BJ (cell line): Measurements from ENCODE around the gene CAMK2D. TPM values are rescaled to one million over a fixed set of nuclear protein-coding genes. Genes with fewer than 3 reads are reported as not detected.

Source experiments
- CTCF ChIA-PET: fragments of 350-600 bp; formaldehyde crosslinking; extraction: SDS; loops from one replicate; lab custom pipeline; 2021; ENCODE audit warnings: antibody characterized with exemption, inconsistent platforms; lab: Yijun Ruan, JAX
- POLR2A ChIA-PET: fragments of 300-600 bp; sonication (Branson Sonifier 250); formaldehyde crosslinking; extraction: SDS; loops from one replicate; lab custom pipeline; 2021; ENCODE audit warnings: antibody characterized with exemption; lab: Charles Lee
- DNase-seq: peaks from one replicate; pipeline ENCODE4 v3.0.0-alpha.2; 2011; ENCODE audit warnings: low read depth
- H3K27me3 ChIP-seq: 2 replicates; pipeline ENCODE4 v1.6.0; 2011; ENCODE audit warnings: low read length; ENCODE audit not compliant: control insufficient read depth, insufficient read depth
- H3K36me3 ChIP-seq: 2 replicates; pipeline ENCODE4 v1.5.1; 2011; ENCODE audit warnings: low read length; ENCODE audit not compliant: control insufficient read depth, insufficient read depth
- H3K4me3 ChIP-seq: 2 replicates; pipeline ENCODE4 v1.5.1; 2011; ENCODE audit warnings: low read depth, mild to moderate bottlenecking, control low read depth, low read length
- polyA plus RNA-seq: library from polyadenylated mRNA; depleted of rRNA; stranded (reverse); fragments of >200 nt; gene quantifications from 2 replicates; pipeline ENCODE4 v1.2.3, GENCODE V29; 2011
- TF ChIP-seq, protein P1 (sequence below): IDR thresholded peaks from 2 replicates; pipeline ENCODE4 v1.5.1; 2011; ENCODE audit warnings: low read depth, mild to moderate bottlenecking, control low read depth, inconsistent platforms, low read length, moderate library complexity; ENCODE audit not compliant: insufficient read depth

Gene CAMK2D
- polyA plus RNA-seq, 1 experiment, result 41.8 TPM

- DNase-seq, result peak; percentile 52
- H3K4me3 ChIP-seq, result no peak overlapping the region
- POLR2A ChIA-PET, result no interaction called here
- TF ChIP-seq, protein P1, sequence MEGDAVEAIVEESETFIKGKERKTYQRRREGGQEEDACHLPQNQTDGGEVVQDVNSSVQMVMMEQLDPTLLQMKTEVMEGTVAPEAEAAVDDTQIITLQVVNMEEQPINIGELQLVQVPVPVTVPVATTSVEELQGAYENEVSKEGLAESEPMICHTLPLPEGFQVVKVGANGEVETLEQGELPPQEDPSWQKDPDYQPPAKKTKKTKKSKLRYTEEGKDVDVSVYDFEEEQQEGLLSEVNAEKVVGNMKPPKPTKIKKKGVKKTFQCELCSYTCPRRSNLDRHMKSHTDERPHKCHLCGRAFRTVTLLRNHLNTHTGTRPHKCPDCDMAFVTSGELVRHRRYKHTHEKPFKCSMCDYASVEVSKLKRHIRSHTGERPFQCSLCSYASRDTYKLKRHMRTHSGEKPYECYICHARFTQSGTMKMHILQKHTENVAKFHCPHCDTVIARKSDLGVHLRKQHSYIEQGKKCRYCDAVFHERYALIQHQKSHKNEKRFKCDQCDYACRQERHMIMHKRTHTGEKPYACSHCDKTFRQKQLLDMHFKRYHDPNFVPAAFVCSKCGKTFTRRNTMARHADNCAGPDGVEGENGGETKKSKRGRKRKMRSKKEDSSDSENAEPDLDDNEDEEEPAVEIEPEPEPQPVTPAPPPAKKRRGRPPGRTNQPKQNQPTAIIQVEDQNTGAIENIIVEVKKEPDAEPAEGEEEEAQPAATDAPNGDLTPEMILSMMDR, result no peak
- CTCF ChIA-PET, result no interaction called here
- H3K27me3 ChIP-seq, result no peaks in the 10 kb centered on the region
- no peaks in the 10 kb centered on the region for H3K36me3 ChIP-seq
Observed at GRCh38 chr4:113436360-113436759, 325.2 kb downstream of the CAMK2D start.

- TF ChIP-seq, protein P1, result no peak
- H3K4me3 ChIP-seq, result no peak overlapping the region
- no peaks in the 10 kb centered on the region for H3K27me3 ChIP-seq
- POLR2A ChIA-PET, result no interaction called here
- peak; percentile 68 for DNase-seq
- CTCF ChIA-PET, result no interaction called here
- no peaks in the 10 kb centered on the region for H3K36me3 ChIP-seq
Observed at GRCh38 chr4:113435893-113436292, 325.6 kb downstream of the CAMK2D start.

- H3K27me3 ChIP-seq, result no peaks in the 10 kb centered on the region
- TF ChIP-seq, protein P1, result no peak
- no peak for DNase-seq
- POLR2A ChIA-PET, result no interaction called here
- no peak overlapping the region for H3K4me3 ChIP-seq
- CTCF ChIA-PET, result interaction anchor here (0.6 to 1.1 kb wide), 2 partner anchors 13 to 62 kb away, joined by 3 read pairs; no protein-coding TSS in a partner anchor
- no peaks in the 10 kb centered on the region for H3K36me3 ChIP-seq
Observed at GRCh38 chr4:113434247-113434587, 327.3 kb downstream of the CAMK2D start.

DNA sequence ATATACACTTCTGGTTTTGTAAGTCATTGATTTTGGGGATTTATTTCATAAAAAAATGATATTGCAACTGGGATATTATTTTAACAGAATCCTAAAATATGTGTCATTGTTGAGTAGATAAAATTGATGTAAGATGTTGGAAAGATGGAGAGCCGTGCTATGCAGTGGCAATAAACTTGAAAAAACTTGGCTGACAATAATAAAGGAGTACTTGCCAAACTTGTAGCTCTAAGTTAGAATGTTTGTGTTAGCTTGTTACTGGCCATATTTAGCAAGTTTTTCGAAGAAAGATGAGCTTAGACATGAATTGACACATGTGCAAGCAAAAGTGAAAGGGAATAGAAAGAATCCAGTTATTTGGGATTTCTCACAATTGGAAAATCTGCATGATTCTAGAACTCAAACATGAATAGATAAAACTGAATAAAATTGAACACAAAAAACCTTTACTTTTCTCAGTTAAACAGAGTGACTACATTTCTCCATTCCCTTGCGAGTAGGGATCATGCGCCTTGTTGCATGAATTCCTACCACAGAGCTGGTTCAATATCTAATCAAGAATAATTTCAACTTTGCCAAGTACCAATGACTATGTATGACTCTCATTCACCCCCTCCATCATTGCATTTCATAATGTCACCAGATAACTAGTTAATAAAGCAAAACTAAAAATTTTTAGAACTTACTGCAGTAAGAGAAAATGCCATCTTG lies 327.8 kb downstream of the CAMK2D start:
- H3K36me3 ChIP-seq, result no peaks in the 10 kb centered on the region
- TF ChIP-seq, protein P1, result no peak
- no peaks in the 10 kb centered on the region for H3K27me3 ChIP-seq
- H3K4me3 ChIP-seq, result no peak overlapping the region
- POLR2A ChIA-PET, result no interaction called here
- DNase-seq, result no peak
- CTCF ChIA-PET, result interaction anchor here (0.6 to 1.1 kb wide), 2 partner anchors 13 to 62 kb away, joined by 3 read pairs; no protein-coding TSS in a partner anchor

DNA sequence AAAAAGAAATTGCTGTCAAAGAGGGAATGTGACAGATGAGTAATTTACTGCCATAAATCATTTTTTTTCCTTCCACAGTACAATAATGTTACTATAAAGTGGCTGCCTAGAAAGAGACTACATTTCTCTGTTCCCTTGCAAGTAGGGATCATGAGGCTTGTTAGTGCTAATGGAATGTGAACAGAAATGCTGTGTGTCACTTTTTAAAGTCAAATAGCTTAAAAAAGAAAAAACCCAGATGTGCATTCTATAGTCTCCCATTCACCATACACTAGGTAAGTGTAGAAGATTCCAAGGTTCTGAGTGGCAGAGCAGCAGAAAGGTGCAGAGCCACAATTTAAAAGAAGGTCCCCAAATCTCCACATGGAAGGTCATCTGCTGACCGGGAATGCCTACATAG lies 328.4 kb downstream of the CAMK2D start:
- Histone ChIP-seq H3K36me3 (no peaks in the 10 kb centered on the region), H3K27me3 (no peaks in the 10 kb centered on the region), H3K4me3 (no peak overlapping the region)
- TF ChIP-seq, protein P1, result no peak
- CTCF ChIA-PET, result interaction anchor here (1.1 kb wide), 1 partner anchor 12 kb away, joined by 3 read pairs; no protein-coding TSS in a partner anchor
- POLR2A ChIA-PET, result no interaction called here
- DNase-seq, result no peak
